SK-N-SH treated with all-trans-retinoic acid at 6 μM for 48 hours (cell line): ENCODE data around the gene ZNF433.

ENCODE experiments used
- ATAC-seq: fragments of 200-7000 bp; cut with Tn5 transposase; 3 replicates; pipeline ENCODE4 v1.9.1; 2020; ENCODE audit warnings: mild to moderate bottlenecking, moderate library complexity
- ARNTL ChIP-seq: fragments of 450-650 bp; formaldehyde crosslinking; IDR thresholded peaks from 2 replicates; pipeline ENCODE4 v1.5.0; 2020; ENCODE audit warnings: low read depth, mild to moderate bottlenecking, moderate library complexity, borderline replicate concordance
- BACH2 ChIP-seq: fragments of 250-450 bp; sonication (Bioruptor Pico); IDR thresholded peaks from 2 replicates; pipeline ENCODE4 v1.9.0; 2021; ENCODE audit warnings: mild to moderate bottlenecking, borderline replicate concordance
- CSDC2 ChIP-seq: fragments of 250-450 bp; sonication (Bioruptor Pico); IDR thresholded peaks from 2 replicates; pipeline ENCODE4 v1.5.0; 2020; ENCODE audit warnings: mild to moderate bottlenecking, moderate library complexity
- ESRRG ChIP-seq: fragments of 250-450 bp; sonication (Bioruptor Pico); IDR thresholded peaks from 2 replicates; pipeline ENCODE4 v1.6.1; 2021; ENCODE audit warnings: mild to moderate bottlenecking
- GLIS3 ChIP-seq: fragments of 250-450 bp; sonication (Bioruptor Pico); IDR thresholded peaks from 2 replicates; pipeline ENCODE4 v1.5.0; 2020; ENCODE audit warnings: mild to moderate bottlenecking, moderate library complexity
- ISL1 ChIP-seq: fragments of 250-450 bp; sonication (Bioruptor Pico); IDR thresholded peaks from 2 replicates; pipeline ENCODE4 v2.1.2; 2022; ENCODE audit warnings: mild to moderate bottlenecking, moderate library complexity
- OSR1 ChIP-seq: fragments of 250-450 bp; sonication (Bioruptor Pico); IDR thresholded peaks from 2 replicates; pipeline ENCODE4 v1.8.0; 2022; ENCODE audit warnings: moderate library complexity, mild to moderate bottlenecking, inconsistent platforms
- PPARA ChIP-seq: fragments of 250-450 bp; sonication (Bioruptor Pico); IDR thresholded peaks from 2 replicates; pipeline ENCODE4 v1.5.0; 2020; ENCODE audit warnings: mild to moderate bottlenecking, borderline replicate concordance
- RARB ChIP-seq: fragments of 250-450 bp; sonication (Bioruptor Pico); IDR thresholded peaks from 2 replicates; pipeline ENCODE4 v1.8.0; 2021; ENCODE audit warnings: mild to moderate bottlenecking, moderate library complexity
- SNAI2 ChIP-seq: fragments of 250-450 bp; sonication (Bioruptor Pico); IDR thresholded peaks from 2 replicates; pipeline ENCODE4 v1.5.0; 2020; ENCODE audit warnings: mild to moderate bottlenecking, moderate library complexity
- TCF4 ChIP-seq: fragments of 250-450 bp; sonication (Bioruptor Pico); IDR thresholded peaks from 2 replicates; pipeline ENCODE4 v1.8.0; 2021; ENCODE audit warnings: mild to moderate bottlenecking, moderate library complexity, borderline replicate concordance
- TOX ChIP-seq: fragments of 250-450 bp; sonication (Bioruptor Pico); IDR thresholded peaks from 2 replicates; pipeline ENCODE4 v1.8.0; 2021; ENCODE audit warnings: mild to moderate bottlenecking, moderate library complexity, borderline replicate concordance
- ZC3H10 ChIP-seq: fragments of 250-450 bp; sonication (Bioruptor Pico); IDR thresholded peaks from 2 replicates; pipeline ENCODE4 v1.5.1; 2021; ENCODE audit warnings: mild to moderate bottlenecking, moderate library complexity
- ZFP3 ChIP-seq: fragments of 250-450 bp; sonication (Bioruptor Pico); IDR thresholded peaks from 2 replicates; pipeline ENCODE4 v1.5.0; 2020; ENCODE audit warnings: mild to moderate bottlenecking, moderate library complexity
- ZFP30 ChIP-seq: fragments of 450-650 bp; formaldehyde crosslinking; IDR thresholded peaks from 2 replicates; pipeline ENCODE4 v1.5.0; 2022; ENCODE audit warnings: mild to moderate bottlenecking, moderate library complexity
- ZNF565 ChIP-seq: fragments of 450-650 bp; formaldehyde crosslinking; conservative IDR thresholded peaks from 2 replicates; pipeline ENCODE4 v1.5.0; 2020; ENCODE audit warnings: low read depth, mild to moderate bottlenecking, moderate library complexity
- ZNF70 ChIP-seq: fragments of 450-650 bp; formaldehyde crosslinking; IDR thresholded peaks from 2 replicates; pipeline ENCODE4 v1.5.0; 2020; ENCODE audit warnings: mild to moderate bottlenecking, moderate library complexity
- ZNF8 ChIP-seq: fragments of 450-650 bp; formaldehyde crosslinking; IDR thresholded peaks from 2 replicates; pipeline ENCODE4 v1.5.0; 2020; ENCODE audit warnings: mild to moderate bottlenecking, moderate library complexity
- TF ChIP-seq, protein P1 (sequence below): fragments of 250-450 bp; sonication (Bioruptor Pico); IDR thresholded peaks from 2 replicates; pipeline ENCODE4 v1.8.0; 2021; ENCODE audit warnings: low read depth, mild to moderate bottlenecking, moderate library complexity, borderline replicate concordance
- TF ChIP-seq, protein P2 (sequence below): fragments of 250-450 bp; sonication (Bioruptor Pico); IDR thresholded peaks from 2 replicates; pipeline ENCODE4 v1.5.1; 2021; ENCODE audit warnings: mild to moderate bottlenecking, moderate library complexity
- TF ChIP-seq, protein P3 (sequence below): fragments of 250-450 bp; sonication (Bioruptor Pico); IDR thresholded peaks from 2 replicates; pipeline ENCODE4 v1.5.1; 2020; ENCODE audit warnings: low read depth, mild to moderate bottlenecking, moderate library complexity
- TF ChIP-seq, protein P4 (sequence below): fragments of 250-450 bp; sonication (Bioruptor Pico); IDR thresholded peaks from 2 replicates; pipeline ENCODE4 v1.8.0; 2020; ENCODE audit warnings: mild to moderate bottlenecking, moderate library complexity, borderline replicate concordance

ZNF433 gene

DNA sequence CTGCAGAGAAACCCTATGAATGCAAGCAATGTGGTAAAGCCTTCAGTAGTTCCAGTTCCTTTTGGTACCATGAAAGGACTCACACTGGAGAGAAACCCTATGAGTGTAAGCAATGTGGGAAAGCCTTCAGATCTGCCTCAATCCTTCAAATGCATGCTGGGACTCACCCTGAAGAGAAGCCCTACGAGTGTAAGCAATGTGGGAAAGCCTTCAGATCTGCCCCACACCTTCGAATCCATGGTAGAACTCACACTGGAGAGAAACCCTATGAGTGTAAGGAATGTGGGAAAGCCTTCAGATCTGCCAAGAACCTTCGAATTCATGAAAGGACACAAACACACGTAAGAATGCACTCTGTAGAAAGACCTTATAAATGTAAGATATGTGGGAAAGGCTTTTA lies 56.0 kb downstream of the ZNF433 start:
- TF ChIP-seq TCF4 (CRISPR knock-in tag): no peak
- TF ChIP-seq ISL1 (CRISPR knock-in tag): no peak
- no peak for TF ChIP-seq ARNTL (CRISPR knock-in tag)
- no peak for TF ChIP-seq BACH2
- TF ChIP-seq, protein P1, sequence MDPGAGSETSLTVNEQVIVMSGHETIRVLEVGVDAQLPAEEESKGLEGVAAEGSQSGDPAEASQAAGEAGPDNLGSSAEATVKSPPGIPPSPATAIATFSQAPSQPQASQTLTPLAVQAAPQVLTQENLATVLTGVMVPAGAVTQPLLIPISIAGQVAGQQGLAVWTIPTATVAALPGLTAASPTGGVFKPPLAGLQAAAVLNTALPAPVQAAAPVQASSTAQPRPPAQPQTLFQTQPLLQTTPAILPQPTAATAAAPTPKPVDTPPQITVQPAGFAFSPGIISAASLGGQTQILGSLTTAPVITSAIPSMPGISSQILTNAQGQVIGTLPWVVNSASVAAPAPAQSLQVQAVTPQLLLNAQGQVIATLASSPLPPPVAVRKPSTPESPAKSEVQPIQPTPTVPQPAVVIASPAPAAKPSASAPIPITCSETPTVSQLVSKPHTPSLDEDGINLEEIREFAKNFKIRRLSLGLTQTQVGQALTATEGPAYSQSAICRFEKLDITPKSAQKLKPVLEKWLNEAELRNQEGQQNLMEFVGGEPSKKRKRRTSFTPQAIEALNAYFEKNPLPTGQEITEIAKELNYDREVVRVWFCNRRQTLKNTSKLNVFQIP: no peak
- TF ChIP-seq, protein P2, sequence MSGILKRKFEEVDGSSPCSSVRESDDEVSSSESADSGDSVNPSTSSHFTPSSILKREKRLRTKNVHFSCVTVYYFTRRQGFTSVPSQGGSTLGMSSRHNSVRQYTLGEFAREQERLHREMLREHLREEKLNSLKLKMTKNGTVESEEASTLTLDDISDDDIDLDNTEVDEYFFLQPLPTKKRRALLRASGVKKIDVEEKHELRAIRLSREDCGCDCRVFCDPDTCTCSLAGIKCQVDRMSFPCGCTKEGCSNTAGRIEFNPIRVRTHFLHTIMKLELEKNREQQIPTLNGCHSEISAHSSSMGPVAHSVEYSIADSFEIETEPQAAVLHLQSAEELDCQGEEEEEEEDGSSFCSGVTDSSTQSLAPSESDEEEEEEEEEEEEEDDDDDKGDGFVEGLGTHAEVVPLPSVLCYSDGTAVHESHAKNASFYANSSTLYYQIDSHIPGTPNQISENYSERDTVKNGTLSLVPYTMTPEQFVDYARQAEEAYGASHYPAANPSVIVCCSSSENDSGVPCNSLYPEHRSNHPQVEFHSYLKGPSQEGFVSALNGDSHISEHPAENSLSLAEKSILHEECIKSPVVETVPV (CRISPR knock-in tag): no peak
- no peak for TF ChIP-seq GLIS3 (CRISPR knock-in tag)
- TF ChIP-seq ZNF8: no peak
- no peak for ATAC-seq

DNA sequence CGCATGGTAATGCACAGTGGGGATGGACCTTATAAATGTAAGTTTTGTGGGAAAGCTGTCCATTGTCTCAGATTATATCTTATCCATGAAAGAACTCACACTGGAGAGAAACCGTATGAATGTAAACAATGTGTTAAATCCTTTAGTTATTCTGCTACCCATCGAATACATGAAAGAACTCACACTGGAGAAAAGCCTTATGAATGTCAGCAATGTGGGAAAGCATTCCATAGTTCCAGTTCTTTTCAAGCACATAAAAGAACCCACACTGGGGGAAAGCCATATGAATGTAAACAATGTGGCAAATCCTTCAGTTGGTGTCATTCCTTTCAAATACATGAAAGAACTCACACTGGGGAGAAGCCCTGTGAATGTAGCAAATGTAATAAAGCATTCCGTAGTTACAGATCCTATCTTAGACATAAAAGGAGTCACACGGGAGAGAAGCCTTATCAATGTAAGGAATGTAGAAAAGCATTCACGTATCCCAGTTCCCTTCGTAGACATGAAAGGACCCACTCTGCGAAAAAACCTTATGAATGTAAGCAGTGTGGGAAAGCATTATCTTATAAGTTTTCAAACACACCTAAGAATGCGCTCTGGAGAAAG lies 56.9 kb downstream of the ZNF433 start:
- TF ChIP-seq ZNF70 (no peak), SNAI2 (CRISPR knock-in tag) (no peak), TOX (CRISPR knock-in tag) (no peak), CSDC2 (CRISPR knock-in tag) (no peak), ISL1 (CRISPR knock-in tag) (no peak), ZNF8 (no peak), ARNTL (CRISPR knock-in tag) (no peak), ZFP30 (CRISPR knock-in tag) (no peak), RARB (no peak), ZFP3 (no peak), ESRRG (no peak), ZC3H10 (CRISPR knock-in tag) (no peak), OSR1 (CRISPR knock-in tag) (no peak), GLIS3 (CRISPR knock-in tag) (no peak), ZNF565 (CRISPR knock-in tag) (no peak)
- TF ChIP-seq, protein P1: no peak
- TF ChIP-seq, protein P3, sequence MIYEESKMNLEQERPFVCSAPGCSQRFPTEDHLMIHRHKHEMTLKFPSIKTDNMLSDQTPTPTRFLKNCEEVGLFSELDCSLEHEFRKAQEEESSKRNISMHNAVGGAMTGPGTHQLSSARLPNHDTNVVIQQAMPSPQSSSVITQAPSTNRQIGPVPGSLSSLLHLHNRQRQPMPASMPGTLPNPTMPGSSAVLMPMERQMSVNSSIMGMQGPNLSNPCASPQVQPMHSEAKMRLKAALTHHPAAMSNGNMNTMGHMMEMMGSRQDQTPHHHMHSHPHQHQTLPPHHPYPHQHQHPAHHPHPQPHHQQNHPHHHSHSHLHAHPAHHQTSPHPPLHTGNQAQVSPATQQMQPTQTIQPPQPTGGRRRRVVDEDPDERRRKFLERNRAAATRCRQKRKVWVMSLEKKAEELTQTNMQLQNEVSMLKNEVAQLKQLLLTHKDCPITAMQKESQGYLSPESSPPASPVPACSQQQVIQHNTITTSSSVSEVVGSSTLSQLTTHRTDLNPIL (CRISPR knock-in tag): no peak
- TF ChIP-seq, protein P4, sequence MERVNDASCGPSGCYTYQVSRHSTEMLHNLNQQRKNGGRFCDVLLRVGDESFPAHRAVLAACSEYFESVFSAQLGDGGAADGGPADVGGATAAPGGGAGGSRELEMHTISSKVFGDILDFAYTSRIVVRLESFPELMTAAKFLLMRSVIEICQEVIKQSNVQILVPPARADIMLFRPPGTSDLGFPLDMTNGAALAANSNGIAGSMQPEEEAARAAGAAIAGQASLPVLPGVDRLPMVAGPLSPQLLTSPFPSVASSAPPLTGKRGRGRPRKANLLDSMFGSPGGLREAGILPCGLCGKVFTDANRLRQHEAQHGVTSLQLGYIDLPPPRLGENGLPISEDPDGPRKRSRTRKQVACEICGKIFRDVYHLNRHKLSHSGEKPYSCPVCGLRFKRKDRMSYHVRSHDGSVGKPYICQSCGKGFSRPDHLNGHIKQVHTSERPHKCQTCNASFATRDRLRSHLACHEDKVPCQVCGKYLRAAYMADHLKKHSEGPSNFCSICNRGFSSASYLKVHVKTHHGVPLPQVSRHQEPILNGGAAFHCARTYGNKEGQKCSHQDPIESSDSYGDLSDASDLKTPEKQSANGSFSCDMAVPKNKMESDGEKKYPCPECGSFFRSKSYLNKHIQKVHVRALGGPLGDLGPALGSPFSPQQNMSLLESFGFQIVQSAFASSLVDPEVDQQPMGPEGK: no peak

DNA sequence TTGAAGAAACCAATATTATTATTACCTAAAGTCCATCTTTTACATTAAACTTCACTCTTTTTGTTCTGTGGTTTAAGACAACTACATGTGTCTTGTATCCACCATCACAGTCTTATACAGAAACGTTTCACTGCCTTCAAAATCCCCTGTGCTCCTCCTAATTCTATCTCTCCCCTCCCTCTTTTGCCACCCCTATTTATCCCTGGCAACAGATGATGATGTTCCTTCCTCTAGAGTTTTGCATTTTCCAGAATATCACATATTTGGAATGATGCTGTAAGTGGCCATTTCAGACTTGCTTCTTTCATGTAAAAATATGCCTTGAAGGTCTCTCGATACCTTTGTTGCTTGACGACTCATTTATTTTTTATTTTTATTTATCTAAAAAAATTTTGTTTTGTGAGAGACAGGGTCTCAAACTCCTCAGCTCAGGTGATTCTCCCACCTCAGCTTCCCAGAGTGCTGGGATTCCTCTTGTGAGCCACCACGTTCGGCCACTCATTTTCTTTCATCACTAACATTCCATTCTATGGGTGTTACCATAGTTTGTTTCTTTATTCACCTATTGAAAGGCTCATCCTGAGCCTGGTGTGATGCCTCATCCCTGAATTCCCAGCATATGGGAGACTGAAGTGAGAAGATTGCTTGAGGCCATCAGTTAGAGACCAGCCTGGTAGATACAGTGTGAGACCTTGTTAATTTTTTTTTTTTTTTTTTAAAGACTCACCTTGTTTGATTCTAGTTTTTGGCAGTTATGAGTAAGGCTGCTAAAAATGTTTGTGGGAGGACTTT lies 62.3 kb downstream of the ZNF433 start:
- TF ChIP-seq ARNTL (CRISPR knock-in tag) (no peak), RARB (no peak), ZFP30 (CRISPR knock-in tag) (no peak)

More for the DNA sequence above, 56.9 kb downstream of the ZNF433 start:
- no peak for ATAC-seq

DNA sequence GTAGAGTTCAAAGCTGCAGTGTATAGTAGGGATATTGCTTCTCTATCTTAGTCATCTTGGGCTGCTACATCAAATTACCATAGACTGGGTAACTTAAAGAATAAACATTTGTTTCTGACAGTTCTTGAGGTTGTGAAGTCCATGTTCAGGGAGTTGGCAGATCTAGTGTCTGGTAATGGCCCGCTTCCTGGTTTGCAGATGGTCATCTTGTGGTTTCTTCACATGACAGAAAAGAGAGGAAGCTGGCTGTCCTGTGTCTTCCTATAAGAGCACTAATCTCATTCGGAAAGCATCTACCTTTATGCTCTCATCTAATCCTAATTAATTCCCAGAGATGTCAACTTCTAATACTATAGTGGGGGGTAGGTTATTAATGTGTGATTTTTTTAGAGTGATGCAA lies 64.4 kb downstream of the ZNF433 start:
- TF ChIP-seq ZFP3: no peak
- no peak for TF ChIP-seq ESRRG
- TF ChIP-seq PPARA (CRISPR knock-in tag): no peak
- no peak for TF ChIP-seq ZFP30 (CRISPR knock-in tag)
- TF ChIP-seq GLIS3 (CRISPR knock-in tag): no peak
- TF ChIP-seq BACH2: no peak
- no peak for TF ChIP-seq ARNTL (CRISPR knock-in tag)
- no peak for TF ChIP-seq ZNF70
- TF ChIP-seq, protein P2 (CRISPR knock-in tag): no peak
- TF ChIP-seq, protein P1: no peak
- no peak for TF ChIP-seq SNAI2 (CRISPR knock-in tag)
- no peak for TF ChIP-seq TOX (CRISPR knock-in tag)
- TF ChIP-seq RARB: no peak
- no peak for ATAC-seq

More for the DNA sequence above, 62.3 kb downstream of the ZNF433 start:
- no peak for ATAC-seq
